HG02678 (cell line): ENCODE data around the gene DHX32.

Source experiments
- ATAC-seq: cut with Tn5 transposase; IDR thresholded peaks from one replicate; pipeline ENCODE4 v1.9.1; 2021; ENCODE audit warnings: mild to moderate bottlenecking, moderate library complexity; ENCODE audit not compliant: unreplicated experiment

Gene DHX32

GRCh38 chr10:125850766-125851731, 30.0 kb downstream of the DHX32 start:
- no peak for ATAC-seq

- ATAC-seq: no peak
Measured at GRCh38 chr10:125849448-125849847, 31.6 kb downstream of the DHX32 start.

GRCh38 chr10:125848857-125849256, 32.2 kb downstream of the DHX32 start:
- ATAC-seq: no peak

- no peak for ATAC-seq
Measured at GRCh38 chr10:125848371-125848770, 32.7 kb downstream of the DHX32 start.

- peak; percentile 45 for ATAC-seq
Measured at GRCh38 chr10:125846894-125847293, 34.2 kb downstream of the DHX32 start.

- ATAC-seq: no peak
Measured at GRCh38 chr10:125845617-125846016, 35.5 kb downstream of the DHX32 start.

GRCh38 chr10:125844751-125845221, 36.3 kb downstream of the DHX32 start:
- no peak for ATAC-seq

- no peak for ATAC-seq
Measured at GRCh38 chr10:125843603-125844329, 37.3 kb downstream of the DHX32 start.

- no peak for ATAC-seq
Measured at GRCh38 chr10:125840955-125841354, 40.1 kb downstream of the DHX32 start.

- ATAC-seq: no peak
Measured at GRCh38 chr10:125840406-125840805, 40.7 kb downstream of the DHX32 start.

- no peak for ATAC-seq
Measured at GRCh38 chr10:125838802-125839575, 42.1 kb downstream of the DHX32 start.

- ATAC-seq: no peak
Measured at GRCh38 chr10:125836746-125837145, 44.3 kb downstream of the DHX32 start.

- no peak for ATAC-seq
Measured at GRCh38 chr10:125828311-125828710, 52.8 kb downstream of the DHX32 start.

GRCh38 chr10:125827133-125827532, 54.0 kb downstream of the DHX32 start:
- no peak for ATAC-seq

GRCh38 chr10:125824736-125825135, 56.4 kb downstream of the DHX32 start:
- ATAC-seq: no peak

- peak; percentile 1 for ATAC-seq
Measured at GRCh38 chr10:125823663-125824251, 57.3 kb downstream of the DHX32 start.

- peak; percentile 74 for ATAC-seq
Measured at GRCh38 chr10:125822878-125823662, 58.0 kb downstream of the DHX32 start, which contains the start of the genes BCCIP and UROS. BCCIP (plus strand) TSS chr10:125823546; CDS start chr10:125823558, 12 bp downstream. UROS (minus strand) TSS chr10:125823258; CDS start chr10:125816499, 6,759 bp downstream.

- peak; percentile 56 for ATAC-seq
Measured at GRCh38 chr10:125820701-125821100, 60.4 kb downstream of the DHX32 start.

- no peak for ATAC-seq
Measured at GRCh38 chr10:125817337-125817946, 63.6 kb downstream of the DHX32 start.
